ENCODE measurements around the gene SMIM24. TPM values are rescaled to one million over a fixed set of nuclear protein-coding genes. Genes with fewer than 3 reads are reported as not detected.
"Not testable (repeated sequence)": the region's sequence is repeated elsewhere in the genome, so short reads cannot be mapped to it uniquely, and the experiment has no call there.

SMIM24 gene
- total RNA-seq, 2 donors from 2014 or later: not detected

DNA sequence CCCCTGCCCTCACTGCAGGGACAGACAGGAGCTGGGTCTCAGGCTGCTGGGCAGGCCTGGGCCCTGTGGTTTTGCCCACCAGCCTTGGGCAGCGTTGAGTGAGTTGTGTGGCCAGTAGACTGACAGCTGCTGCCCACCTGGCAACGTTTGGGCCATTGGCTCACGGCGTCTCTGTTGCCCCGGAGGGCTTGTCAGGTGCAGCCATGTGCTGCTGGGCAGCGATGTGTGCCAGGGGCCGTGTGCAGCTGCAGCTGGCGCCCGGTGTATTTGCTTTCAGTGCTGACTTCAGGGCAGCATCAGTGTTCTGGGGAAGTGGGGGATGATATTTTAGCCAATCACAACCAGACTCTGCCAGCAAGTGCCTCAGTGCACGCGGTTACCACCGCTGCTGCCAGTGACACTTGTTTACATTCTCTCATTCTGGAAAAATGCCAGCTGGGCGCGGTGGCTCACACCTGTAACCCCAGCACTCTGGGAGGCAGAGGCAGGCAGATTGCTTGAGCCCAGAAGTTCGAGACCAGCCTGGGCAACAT, 36.4 kb upstream of the SMIM24 start:
- DNase-seq (no peak), ATAC-seq (no peak)
- intact Hi-C loops (cut with DNase I): no loop called here

DNA sequence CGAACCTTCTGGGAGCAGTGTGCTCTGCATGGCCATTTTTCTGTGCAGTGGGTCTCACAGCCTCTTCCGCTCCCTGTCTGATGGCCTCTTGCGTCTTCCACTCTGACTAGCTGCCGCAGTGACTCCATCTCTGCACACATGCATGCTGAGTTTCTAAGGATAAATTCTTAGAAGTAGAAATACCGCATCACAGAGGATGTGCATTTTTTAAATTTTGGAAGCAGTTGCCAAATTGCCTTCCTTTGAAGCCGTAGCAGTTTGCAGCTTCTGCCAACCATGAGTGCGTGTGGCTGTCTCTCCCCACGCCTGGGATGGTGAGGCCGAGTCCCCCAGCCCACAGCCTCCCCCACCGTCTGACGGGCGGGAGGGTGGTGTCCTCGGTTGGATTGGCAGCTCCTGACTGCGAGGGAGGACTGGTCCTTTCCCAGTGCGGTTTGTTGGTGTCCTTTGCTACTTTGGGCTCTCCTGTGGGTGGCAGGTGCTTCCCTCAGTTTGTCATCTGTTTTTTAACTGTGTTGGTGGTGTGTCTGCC, 35.6 kb upstream of the SMIM24 start:
- ATAC-seq: no peak
- DNase-seq: no peak
- intact Hi-C loops (cut with DNase I): no loop called here

DNA sequence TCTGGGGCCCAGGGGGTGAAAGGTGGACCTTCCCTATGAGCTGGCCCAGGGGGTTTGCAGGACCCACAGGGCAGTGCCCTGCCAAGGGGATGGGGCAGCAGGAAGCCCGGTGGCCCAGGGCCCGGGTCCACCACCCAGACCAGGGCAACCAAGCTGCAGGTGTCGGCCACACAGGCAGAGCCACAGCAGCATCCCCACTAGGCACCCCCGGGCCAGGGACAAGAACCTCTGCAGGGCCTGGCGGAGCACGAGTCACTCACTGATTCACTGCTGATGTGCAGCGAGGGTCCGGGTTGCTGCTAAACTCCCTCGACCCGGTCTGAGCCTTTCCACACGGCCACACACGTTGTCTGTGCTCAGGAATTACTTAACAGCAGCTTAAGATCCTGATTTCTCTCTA, 34.6 kb upstream of the SMIM24 start:
- DNase-seq (no peak), ATAC-seq (no peak)
- intact Hi-C loops (cut with DNase I): no loop called here

- ATAC-seq: peak; percentile 14 to 56
These were observed 33.2 kb upstream of the SMIM24 start for GRCh38 chr19:3513229-3514140.

DNA sequence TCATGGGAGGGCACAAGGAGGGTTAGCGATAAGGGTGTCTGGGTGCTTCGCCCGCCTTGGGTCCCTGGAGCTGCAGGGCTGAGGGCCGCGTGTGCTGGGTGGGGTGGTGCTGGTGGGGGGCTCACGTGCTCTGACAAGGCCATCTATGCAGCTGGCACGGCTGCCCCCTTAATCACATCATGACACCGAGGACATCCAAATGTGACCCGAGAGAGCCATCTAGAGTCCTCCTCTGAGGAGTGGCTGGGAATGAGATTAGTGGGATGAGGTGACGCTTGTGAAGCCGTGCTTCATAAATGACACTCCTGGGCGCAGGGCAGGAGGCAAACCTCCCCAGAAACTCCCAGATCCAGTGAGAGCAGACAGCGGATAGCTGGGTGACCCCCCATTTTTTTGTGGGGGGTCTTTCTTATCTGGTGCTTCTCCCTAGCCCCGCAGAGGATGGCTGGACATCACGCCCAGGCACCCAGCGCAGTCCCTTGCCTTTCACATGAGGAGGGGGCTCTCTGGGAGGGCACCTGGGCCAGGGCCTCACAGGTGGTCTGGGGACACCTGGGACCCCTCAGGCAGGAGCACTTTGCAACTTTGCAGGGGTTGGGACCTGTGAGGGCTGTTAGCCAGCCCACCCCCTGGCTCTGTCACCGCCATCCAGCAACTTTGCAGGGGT, 32.4 kb upstream of the SMIM24 start:
- intact Hi-C loops (cut with DNase I): no loop called here
- DNase-seq (no peak), ATAC-seq (peak in 1 of 2 donors; percentile 16)

More at GRCh38 chr19:3513229-3514140, 33.2 kb upstream of the SMIM24 start:
- intact Hi-C loops (cut with DNase I): no loop called here
- DNase-seq: no peak

DNA sequence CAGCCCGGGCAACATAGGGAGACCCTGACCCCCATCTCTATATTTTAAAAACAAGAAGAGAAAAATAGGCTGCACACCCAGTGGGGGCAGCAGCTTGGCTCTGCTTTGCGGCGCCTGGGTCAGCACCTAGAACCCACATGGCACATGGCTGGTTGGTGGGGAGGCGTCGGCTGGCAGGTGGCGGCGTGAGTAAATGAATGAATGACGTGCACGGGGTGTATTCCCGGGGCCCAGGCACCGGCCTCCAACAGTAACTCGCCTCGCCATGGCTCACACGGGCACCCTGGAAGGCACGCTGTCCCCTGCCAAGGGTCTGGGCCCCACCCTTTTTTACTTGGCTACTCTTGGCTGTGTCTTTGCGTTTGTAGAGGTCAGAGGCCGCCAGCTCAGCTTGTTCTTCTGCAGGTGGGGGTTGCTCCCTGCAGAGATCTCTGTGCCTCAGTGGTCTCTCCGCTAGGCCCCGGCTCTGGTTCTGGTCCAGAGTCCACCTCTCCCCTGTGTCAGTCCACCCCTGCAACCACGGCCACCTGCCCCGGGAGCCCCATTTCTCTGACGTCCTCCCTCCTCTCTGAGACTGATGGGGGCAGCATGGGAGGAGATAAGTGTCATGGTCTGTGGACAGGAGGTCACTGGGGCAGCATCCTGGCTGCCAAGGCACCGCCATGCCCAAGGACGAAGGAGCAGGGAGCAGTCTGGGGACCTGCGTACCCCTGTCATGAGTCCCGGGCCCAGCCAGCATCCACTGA, 31.4 kb upstream of the SMIM24 start:
- DNase-seq (no peak), ATAC-seq (no peak)
- intact Hi-C loops (cut with DNase I): no loop called here

DNA sequence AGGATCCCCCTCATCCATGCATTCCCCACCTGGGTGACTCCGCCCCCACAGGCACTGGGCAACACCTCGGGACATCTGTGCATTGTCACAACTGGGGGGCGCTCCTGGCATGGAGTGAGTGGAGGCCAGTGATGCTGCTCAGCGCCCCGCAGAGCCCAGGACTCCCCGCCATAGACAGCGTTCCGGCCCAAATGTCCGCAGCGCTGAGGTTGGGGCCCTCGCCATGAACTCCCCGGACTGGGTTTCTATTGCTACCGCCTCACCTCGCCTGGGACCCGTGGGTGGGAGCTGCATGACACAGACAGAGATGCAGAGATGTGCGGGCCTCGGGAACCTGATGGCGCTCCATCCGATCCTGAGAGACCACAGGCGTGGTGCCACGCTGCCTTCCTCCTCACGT, 30.4 kb upstream of the SMIM24 start:
- no peak for DNase-seq
- intact Hi-C loops (cut with DNase I): no loop called here
- no peak for ATAC-seq

GRCh38 chr19:3509566-3509989, 29.3 kb upstream of the SMIM24 start:
- intact Hi-C loops (cut with DNase I): no loop called here
- DNase-seq (no peak), ATAC-seq (no peak)

DNA sequence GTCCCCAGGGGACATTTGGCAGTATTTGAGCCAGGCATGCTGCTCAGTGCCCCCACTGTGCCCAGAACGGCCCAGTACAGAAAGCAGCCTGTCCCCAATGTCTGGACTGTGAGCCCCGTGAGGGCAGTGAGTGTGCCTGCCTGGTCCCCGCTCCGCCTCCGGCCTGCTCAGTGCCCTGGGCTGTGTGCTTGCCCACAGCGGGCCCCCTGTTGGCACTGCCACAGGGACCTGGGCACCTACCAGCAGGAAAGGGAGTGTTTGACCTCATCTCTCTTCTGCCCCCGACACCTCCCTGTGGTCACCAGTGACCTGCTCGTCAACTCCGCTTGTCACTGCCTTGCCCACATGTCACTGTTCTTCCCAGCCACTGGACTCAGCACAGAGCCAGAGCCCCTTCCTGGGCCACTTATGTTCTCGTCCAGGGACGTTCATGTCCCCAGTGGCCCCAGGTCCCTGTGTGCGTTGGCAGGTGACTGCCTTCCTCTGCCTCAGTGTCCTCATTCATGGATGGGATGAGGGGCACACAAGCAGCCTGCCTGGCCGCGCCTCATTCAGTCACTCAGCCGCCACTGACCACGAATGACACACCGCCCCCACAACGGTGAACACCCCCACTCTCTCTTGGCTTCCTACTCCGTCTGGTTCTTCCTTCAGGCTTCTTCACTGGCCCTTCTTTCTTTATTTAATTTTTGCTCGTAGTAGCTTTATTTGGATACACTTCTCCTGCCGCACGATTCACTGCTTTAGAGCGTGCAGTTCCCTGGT, 28.6 kb upstream of the SMIM24 start:
- intact Hi-C loops (cut with DNase I): no loop called here
- ATAC-seq: no peak
- DNase-seq: no peak

GRCh38 chr19:3508121-3508661, 27.9 kb upstream of the SMIM24 start:
- ATAC-seq; DNase-seq; intact Hi-C loops (cut with DNase I): not testable (repeated sequence)

DNA sequence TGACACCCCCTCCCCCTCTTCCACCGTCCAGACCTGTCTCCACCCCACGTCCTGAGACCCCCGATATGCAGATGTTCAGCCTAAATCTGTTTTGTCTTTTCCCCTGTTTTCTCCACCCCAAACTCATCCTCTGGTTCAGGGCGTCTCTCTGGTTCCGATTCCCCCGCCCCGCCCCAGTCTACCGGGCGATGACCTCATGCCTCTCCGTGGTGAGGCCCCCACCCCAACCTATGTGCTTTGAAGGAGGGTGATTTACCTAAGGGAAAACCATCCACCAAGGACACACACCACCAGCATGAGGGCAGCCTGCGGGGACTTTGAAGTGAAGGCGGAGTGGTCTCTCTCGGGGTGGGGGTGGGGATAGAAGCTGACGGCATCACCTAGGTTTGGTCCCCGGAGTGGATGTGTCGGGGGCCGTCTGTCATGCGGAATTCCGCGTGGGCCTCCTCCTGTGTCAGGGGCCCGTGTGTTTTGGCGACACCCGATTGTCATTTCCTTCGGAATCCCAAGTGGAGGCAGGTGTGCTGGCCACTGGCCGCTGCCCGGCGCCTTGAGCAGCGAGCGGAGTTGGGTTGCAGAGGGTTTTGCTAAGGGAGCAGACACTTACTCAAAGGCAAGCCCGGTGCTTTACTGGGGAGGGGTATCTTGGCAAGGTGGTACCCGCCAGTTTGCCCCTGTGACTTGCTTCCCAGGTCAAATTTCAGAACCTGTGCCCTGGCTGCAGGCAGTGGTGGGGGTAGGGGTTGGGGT, 27.2 kb upstream of the SMIM24 start:
- ATAC-seq: peak in 1 of 2 donors; percentile 3
- no peak for DNase-seq
- intact Hi-C loops (cut with DNase I): no loop called here

DNA sequence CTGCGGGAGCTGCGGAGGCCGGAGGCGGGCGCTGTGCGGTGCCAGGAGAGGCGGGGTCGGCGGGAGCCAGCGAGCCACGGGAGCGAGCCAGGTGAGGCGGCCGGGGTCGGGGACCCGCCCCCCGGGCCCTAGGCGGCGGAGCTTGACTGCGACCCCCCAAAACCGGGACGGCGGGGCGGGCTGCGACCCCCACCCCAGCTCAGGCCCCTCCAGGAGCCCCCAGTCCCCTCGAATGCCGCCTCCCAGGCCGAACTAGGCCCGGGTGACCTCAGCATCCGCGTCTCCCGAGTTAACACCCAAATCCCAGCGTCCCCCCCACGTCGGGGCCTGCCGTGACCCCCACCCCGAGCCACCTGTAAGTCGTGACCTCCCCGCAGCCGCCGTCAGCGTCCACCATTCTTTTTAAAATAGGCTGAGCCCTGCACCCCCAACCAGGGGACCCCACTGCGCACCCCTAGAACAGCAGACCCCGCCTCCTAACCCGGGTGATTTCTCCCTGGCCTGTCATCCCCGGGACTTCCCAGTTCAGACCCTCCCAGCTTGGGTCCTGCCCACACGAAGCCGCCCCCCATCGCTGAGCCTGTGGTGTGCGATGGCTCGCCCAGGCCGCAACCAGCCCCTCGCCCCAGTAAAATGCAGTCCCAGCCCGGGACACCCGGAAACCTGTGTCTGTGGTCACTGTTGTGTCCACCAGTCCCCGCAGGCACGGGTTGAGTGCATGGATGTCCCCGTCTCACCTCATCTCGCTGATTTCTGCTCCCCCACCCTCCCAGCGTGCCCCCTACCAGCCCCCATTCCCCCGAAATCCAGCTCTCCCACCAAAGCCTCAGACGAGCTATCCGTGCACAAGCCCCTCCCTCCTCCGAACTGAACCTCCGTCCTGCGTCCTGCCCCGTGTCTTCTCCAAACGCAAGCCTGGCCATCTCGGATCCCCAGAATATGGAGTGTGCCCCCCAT, 26.3 kb upstream of the SMIM24 start:
- ATAC-seq: peak; percentile 7 to 13
- intact Hi-C loops (cut with DNase I): no loop called here
- DNase-seq: peak; percentile 48

DNA sequence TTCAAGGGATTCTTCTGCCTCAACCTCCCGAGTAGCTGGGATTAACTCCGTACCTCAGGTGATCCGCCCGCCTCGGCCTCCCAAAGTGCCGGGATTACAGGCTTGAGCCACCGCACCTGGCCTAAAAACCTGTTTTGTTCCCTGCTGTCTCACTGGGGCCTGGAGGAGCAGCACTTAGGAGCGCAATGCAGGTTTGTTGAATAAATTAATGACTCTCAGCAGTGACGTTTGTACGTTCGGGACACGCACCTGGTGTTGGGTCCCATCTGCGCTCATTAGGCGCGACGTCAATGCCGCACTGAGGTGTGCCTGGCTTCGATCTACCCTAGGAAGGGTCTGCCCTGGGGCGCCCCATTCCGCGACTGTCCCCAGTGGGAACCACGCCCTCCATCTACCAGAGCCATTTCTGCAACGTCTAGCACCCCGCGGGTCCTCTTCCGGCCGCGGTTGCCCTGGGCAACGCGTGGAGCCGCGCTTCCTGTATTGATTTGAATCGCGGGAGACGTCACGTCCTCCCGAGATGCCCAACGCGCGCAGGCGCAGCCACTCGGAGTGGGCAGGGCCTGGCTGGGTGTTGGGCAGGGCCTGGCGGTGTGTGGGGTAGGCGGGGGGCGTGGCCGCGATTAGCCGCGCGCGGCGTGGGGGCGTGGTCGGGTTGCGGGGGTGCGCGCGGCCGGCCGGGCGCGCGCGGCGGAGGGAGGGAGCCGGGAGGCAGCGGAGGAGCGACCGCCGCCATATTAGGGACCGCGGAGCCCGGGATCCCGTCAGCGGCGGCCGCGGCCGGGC, 25.5 kb upstream of the SMIM24 start, which contains the start of gene FZR1:
Gene FZR1 (plus strand): TSS at position 714 of the 786 bp plus-strand sequence. CDS start 16,679 bp downstream, outside the sequence.
- intact Hi-C loops (cut with DNase I): no loop called here
- DNase-seq (peak; percentile 99), ATAC-seq (peak; percentile 96 to 99)

DNA sequence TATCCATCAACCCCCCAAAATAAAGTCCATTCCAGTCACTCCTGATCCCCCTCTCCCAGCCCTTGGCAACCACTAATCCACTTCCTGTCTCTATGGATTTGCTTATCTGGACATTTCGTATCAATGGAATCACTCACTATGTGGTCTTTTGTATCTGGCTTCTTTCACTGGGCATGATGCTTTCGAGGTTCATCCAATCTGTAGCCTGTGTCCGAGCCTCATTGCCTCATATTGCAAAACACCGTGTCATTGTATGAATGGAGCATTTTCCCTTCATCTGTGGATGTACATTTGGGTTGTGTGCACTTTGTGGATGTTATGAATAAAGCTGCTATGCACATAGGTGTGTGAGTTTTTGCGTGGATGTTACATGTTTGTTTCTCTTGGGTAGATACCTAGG, 24.4 kb upstream of the SMIM24 start:
- ATAC-seq: no peak
- DNase-seq: no peak
- intact Hi-C loops (cut with DNase I): no loop called here

DNA sequence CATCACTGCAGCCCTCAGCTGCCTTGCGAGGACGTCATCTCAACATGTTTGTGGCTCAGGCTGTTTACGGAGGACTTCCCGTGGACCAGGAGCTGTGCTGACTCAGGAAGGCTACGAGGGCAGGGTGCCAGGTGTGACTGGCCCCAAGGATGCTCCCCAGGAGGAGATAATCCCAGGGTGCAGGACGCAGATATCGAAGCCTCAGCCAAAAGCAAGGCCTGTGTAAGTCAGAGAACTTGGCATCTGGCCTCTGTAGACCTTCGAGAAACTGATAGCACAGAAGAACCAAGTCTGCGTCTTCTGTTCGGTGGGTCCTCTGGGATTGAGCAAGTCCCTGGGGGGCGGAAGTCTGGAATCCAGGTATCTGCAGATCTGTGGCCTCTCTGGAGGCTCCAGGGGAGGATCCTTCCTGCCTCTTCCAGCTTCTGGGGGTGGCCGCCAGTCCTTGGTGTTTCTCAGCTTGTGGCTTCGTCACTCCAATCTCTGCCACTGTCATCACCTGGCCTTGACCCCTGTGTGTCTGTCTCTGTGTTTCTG, 22.8 kb upstream of the SMIM24 start:
- ATAC-seq: no peak
- intact Hi-C loops (cut with DNase I): no loop called here
- DNase-seq: peak; percentile 17

Measured in left cardiac atrium (tissue), 4 donors.